Measurements from ENCODE around the gene ZCCHC3.
"Not testable (repeated sequence)": the region's sequence is repeated elsewhere in the genome, so short reads cannot be mapped to it uniquely, and the experiment has no call there.

The ZCCHC3 gene, protein sequence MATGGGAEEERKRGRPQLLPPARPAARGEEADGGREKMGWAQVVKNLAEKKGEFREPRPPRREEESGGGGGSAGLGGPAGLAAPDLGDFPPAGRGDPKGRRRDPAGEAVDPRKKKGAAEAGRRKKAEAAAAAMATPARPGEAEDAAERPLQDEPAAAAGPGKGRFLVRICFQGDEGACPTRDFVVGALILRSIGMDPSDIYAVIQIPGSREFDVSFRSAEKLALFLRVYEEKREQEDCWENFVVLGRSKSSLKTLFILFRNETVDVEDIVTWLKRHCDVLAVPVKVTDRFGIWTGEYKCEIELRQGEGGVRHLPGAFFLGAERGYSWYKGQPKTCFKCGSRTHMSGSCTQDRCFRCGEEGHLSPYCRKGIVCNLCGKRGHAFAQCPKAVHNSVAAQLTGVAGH

GRCh38 chr20:297098-297924 is at the start of gene ZCCHC3:
TSS of gene ZCCHC3 (plus strand) at chr20:297570. CDS start at chr20:297587, 17 bp downstream.
- DNase-seq (ENCODE audit: low spot score): peak; percentile 64

DNA sequence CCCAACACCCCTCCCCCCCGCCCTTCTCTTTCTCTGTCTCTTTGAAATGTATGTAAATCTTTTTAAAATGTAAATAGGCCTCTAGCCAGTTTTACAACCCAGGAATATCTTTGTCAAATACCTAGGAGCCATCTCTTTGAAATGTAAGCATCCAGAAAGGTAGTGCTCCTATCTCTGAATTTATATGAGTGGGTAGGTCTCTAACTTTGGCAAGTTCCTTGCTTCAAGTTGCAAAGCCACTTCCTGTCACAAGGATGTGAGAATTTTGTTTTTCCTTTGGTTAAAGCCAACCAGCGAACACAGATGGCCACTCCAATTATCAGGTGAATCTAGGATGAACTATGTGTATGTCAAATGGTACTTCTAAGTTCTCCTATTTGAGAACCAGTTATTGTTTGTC is 46.0 kb upstream of the ZCCHC3 start:
- no peak for DNase-seq (ENCODE audit: low spot score)

DNA sequence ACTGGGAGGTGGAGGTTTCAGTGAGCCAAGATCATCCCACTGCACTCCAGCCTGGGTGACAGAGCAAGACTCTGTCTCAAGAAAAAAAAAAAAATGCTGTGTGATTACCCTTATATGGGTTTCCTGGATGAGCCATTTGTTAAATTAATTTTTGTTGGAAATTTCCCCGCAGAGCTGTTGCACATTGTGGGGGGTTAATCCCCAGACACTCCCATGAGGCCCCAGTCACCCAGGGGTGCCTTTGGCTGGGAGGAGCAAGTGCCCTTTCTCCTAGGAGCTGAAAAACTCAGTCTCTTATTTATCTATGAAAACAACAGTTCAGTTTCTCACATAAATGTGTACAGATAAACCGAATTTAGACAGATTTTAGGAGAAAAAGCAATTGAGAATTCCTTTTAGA is 44.6 kb upstream of the ZCCHC3 start:
- no peak for DNase-seq (ENCODE audit: low spot score)

GRCh38 chr20:253447-253846 is 43.9 kb upstream of the ZCCHC3 start:
- DNase-seq (ENCODE audit: low spot score): not testable (repeated sequence)

DNA sequence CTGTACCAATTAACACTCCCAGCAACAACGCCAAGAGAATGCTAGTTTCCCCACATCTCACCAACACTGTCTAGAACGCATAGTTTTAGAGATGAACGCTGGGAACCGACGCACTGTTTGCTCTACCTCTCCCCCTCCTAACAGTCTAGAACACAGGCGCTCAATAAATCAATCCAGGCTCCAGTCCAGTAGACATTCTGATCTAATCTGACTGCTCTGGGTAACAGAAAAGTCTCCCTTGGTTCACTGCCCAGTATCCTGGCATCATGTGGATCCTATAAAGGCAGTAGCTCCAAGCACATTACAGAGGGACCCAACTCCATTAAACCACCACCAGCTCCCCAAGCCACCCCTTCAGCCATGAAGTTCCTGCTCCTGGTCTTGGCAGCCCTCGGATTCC is 40.0 kb upstream of the ZCCHC3 start, which contains the start of gene DEFB132:
Gene DEFB132 (plus strand): TSS at position 306 of the 400 bp plus-strand sequence. CDS start 55 bp downstream, at position 361.
- DNase-seq (ENCODE audit: low spot score): no peak

DNA sequence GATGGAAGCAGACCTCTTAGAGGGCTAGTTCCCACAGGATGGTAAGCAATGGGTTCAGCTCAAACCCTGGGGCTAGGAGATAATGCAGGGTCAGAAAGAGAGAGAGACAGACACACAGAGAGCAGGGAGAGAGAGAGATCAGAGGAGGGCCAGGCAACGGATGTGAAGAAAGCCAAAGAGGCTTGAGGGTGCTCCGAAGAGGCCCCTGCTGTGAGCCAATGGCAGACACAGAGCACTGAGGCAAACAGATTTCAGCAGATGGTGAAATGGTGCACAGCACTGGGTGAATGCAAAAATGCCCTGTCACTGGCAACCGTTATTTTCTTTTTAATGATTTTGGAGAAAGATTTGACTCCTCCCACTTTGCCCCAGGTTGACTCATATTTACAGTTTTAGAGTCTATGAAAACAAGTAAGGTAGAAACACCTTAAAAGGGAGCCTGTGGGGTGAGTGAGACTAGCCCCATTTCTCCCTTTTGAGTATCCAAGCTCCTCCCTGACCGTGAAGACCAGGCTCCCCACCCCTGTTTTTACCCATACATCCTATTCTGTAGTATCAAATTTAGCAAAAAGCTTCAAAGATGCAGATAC is 39.0 kb upstream of the ZCCHC3 start:
- DNase-seq (ENCODE audit: low spot score): no peak

GRCh38 chr20:258963-259362 is 38.4 kb upstream of the ZCCHC3 start:
- DNase-seq (ENCODE audit: low spot score): no peak

DNA sequence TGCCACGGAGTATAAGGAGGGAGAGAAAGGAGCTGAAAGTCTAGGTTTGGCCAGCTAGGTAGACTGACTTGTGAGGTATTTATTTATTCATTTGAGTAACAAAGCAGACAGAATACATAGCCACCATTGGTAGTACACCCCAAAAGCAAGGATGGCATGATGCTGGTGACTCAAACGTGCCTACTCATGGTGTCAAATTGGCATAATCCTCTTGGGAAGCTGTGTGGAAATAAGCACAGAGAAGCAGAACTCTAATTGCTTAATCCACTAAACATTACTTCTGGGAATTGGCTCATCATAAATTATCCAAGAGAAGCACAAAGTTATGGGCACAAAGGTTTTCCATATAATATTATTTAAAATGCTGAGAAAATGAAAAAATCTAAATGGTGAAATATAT is 37.4 kb upstream of the ZCCHC3 start:
- no peak for DNase-seq (ENCODE audit: low spot score)

- no peak for DNase-seq (ENCODE audit: low spot score)
These were observed 33.7 kb upstream of the ZCCHC3 start for GRCh38 chr20:263701-264100.

- DNase-seq (ENCODE audit: low spot score): peak; percentile 50
These were observed 30.5 kb upstream of the ZCCHC3 start for GRCh38 chr20:266596-267562.

- DNase-seq (ENCODE audit: low spot score): no peak
These were observed 26.9 kb upstream of the ZCCHC3 start for GRCh38 chr20:270517-270916.

DNA sequence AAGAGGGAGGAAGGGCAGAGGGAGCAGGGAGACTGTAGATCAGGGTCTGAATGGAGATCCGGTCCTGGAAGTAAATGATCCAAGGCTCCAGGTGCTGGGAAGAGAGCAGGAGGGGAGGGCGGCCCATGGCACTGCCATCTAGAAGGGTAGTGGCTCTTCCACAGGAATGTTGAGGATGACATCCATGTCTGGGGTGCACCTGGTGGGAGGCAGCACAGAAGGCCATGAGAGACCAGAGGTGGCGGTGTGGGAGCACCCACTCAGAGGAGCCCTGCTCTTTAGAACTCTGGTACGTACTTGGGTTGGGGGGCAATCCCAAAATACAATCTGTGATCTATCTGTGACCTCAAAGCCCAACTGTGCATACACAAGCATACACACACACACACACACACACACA is 26.3 kb upstream of the ZCCHC3 start:
- DNase-seq (ENCODE audit: low spot score): no peak

DNA sequence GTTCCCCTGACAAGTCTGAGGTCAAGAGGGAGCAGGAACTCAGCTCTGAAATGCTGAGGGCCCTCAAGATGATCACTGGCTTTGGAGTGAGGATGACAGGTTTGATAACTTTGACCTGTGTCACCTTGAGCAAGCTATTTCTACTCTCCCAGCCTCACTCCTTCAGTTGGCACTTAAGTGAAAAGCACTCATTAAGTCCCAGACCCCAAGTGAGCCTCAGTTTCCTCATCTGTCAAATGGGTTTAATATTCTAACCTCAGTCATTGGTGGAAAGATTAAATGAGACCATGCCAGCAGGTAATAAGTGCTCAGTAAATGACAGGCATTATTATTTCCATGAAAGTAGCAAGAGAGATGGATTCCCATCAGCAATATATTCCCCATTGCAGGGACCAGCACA is 25.8 kb upstream of the ZCCHC3 start:
- DNase-seq (ENCODE audit: low spot score): no peak

GRCh38 chr20:272718-273117 is 24.7 kb upstream of the ZCCHC3 start:
- DNase-seq (ENCODE audit: low spot score): no peak

DNA sequence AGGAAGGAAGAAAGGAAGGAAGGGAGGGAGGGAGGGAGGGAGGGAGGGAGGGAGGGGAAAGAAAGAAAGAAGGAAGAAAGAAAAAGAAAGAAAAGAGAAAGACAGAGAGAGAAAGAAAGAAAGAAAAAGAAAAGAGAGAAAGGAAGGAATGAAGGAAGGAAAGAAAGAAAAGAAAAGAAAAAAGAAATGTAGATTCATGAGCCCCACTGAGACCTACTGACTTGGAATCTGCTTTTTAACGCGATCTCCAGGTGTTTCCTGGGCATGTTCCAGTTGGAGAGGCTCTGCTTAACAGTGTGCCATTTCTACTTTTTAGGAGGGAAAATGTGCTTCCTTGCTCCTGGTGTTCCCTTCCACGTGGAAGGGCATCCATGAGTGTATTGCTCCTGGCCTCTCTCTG is 23.5 kb upstream of the ZCCHC3 start:
- no peak for DNase-seq (ENCODE audit: low spot score)

DNA sequence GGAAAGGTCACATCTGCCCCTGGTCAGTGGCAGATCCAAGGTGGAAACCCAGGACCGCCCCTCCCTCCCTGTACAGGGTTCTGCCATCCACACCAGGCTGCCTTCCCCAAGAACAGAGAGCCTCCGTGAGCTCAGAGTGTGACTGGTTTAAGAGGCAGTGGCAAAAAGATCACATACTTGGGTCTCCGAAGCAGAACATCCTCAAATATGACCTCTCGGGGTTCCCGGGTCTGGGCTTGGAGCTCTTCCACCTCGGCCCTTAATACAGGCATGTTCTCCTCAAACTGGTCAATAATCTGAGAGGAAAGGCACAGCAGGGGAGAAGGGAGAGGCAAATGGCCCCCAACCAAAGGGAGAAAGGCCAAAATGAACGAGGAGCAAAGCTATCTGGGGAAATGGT is 21.6 kb upstream of the ZCCHC3 start:
- no peak for DNase-seq (ENCODE audit: low spot score)

DNA sequence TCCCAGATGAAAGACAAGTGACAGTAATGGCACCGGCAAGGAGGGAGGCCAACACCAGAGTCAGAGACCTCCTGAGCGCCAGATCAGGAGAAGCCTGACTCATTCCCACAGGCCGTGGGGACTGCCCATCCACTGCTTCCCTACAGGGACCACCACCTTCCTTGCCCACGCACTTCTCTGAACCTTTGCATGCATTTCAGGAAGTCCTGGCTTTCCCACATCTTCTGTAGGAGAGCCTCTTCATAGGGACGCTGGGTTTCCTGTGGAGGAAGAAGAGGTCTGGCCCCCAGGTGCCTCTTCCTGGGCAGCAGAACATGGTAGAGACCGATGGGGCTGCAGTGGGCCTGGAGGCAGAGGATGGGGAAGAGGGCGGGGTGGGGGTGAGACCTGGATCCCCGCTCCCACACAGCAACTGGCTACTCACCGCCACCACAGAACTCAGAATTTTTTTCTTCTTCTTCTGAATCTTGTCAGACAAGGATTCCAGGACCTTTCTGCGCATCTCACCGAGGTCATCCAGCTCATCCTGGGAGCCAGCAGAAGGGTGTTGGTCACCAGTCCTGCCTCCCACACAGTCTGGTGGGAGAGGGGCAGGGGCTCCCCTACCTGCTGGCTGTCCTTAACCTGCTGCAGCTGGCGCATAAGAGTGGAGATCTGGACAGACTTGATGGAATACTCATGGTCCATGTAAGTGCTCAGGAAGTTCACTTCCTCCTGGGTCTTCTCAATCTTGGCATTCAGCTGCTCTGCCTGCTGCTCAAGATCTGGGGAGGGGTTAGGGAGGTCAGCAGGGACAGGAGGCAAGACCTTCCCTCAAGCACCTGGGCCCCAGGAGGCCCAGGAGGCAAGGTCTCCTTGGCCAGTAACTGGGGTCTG is 20.5 kb upstream of the ZCCHC3 start:
- no peak for DNase-seq (ENCODE audit: low spot score)

GRCh38 chr20:277496-277781 is 19.9 kb upstream of the ZCCHC3 start:
- no peak for DNase-seq (ENCODE audit: low spot score)

- DNase-seq (ENCODE audit: low spot score): no peak
These were observed 19.2 kb upstream of the ZCCHC3 start for GRCh38 chr20:278181-278580.

DNA sequence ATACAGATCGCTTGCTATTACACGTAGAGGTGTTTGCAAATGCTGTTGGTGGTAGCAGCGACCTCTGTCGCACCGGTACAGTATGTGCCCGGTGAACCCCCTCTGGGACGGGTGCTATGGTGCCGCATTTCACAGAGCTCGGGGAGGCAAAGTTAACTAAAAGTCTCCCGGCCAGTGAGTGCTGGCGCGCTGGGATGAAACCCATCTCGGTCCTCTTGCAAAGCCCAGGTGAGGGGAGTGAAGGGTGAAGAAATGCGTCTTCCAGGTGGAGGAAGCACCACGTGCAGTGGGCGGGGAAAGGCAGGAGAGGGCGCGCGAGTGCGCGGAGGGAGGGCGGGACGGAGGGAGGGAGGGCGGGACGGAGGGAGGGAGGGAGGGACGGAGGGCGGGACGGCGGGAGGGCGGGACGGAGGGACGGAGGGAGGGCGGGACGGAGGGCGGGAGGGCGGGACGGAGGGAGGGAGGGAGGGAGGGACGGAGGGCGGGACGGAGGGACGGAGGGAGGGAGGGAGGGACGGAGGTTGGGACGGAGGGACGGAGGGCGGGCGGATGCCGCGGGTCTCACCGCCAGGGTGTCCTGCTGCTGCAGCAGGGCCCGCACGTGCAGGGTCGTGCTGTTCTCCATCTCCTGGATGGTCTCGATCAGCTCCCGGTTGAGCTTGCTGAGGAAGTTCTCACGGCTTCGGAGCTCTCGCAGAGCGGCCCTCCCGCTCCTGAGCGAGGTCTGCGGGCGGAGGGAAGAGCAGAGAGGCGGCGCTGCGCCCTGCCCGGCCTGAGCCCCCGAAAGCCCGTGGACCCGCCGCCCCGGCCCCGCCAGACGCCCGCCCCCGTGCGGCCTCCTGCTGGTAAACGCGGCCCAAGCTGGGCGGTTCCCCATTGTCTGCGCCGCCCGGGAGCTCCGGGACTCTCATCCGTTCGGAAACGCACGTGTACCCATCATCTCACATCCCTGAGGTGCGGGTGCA is 18.5 kb upstream of the ZCCHC3 start:
- no peak for DNase-seq (ENCODE audit: low spot score)
